Activated T-cell treated with anti-CD3 and anti-CD28 coated beads, Interleukin-2, amount 50 U/mL, for 72 hours (primary cell): ENCODE data around the gene LSP1. TPM values are rescaled to one million over a fixed set of nuclear protein-coding genes. Genes with fewer than 3 reads are reported as not detected.

ENCODE experiments used
- ATAC-seq, 2 donors: fragments of 150-1000 bp; cut with Tn5 transposase; replicated peaks in 1 of 2; 2 replicates each; pipeline ENCODE4 v1.10.0; 2021; ENCODE audit warnings: moderate library complexity in 2 of 2, mild to moderate bottlenecking in 1 of 2
- DNase-seq, 2 donors: peaks; one replicate each; pipeline ENCODE4 v3.0.0; 2021 to 2022; ENCODE audit warnings: mixed read lengths in 1 of 2
- H3K27ac Mint-ChIP-seq: one replicate; pipeline ENCODE4 v1.8.0; 2022; ENCODE audit warnings: mild to moderate bottlenecking, moderate library complexity, mixed read lengths
- H3K27me3 Mint-ChIP-seq: one replicate; pipeline ENCODE4 v1.8.0; 2022; ENCODE audit warnings: low read depth, mixed read lengths
- H3K36me3 Mint-ChIP-seq, 2 donors: one replicate each; pipeline ENCODE4 v1.8.0; 2022; ENCODE audit warnings: mixed read lengths in 2 of 2, mild to moderate bottlenecking in 1 of 2; ENCODE audit not compliant: insufficient read depth in 2 of 2
- H3K4me1 Mint-ChIP-seq: one replicate; pipeline ENCODE4 v1.8.0; 2022; ENCODE audit warnings: low read depth, mixed read lengths
- H3K4me3 Mint-ChIP-seq, 2 donors: one replicate each; pipeline ENCODE4 v1.8.0; 2022; ENCODE audit warnings: mild to moderate bottlenecking in 2 of 2, mixed read lengths in 2 of 2, moderate library complexity in 2 of 2
- H3K9me3 Mint-ChIP-seq, 2 donors: one replicate each; pipeline ENCODE4 v1.8.0; 2022; ENCODE audit warnings: mixed read lengths in 2 of 2
- total RNA-seq, 2 donors: library from RNA; stranded (reverse); gene quantifications; one replicate each; pipeline ENCODE4 v1.2.3, GENCODE V29; 2022

The LSP1 gene
- total RNA-seq, 2 donors from 2014 or later = 301 to 312 TPM

GRCh38 chr11:1843796-1844195, 9.1 kb upstream of the LSP1 start:
- ATAC-seq (no peak), DNase-seq (no peak)
- H3K27me3 Mint-ChIP-seq = peaks cover 8% of the 10 kb centered on the region
- peak overlapping the region; percentile 4 to 65 for H3K4me3 Mint-ChIP-seq
- no peaks in the 10 kb centered on the region for H3K9me3 Mint-ChIP-seq
- peaks cover 49% of the 10 kb centered on the region for H3K4me1 Mint-ChIP-seq
- H3K36me3 Mint-ChIP-seq = no peaks in the 10 kb centered on the region
- peak overlapping the region; percentile 1 for H3K27ac Mint-ChIP-seq

- H3K4me1 Mint-ChIP-seq = peaks cover 55% of the 10 kb centered on the region
- no peaks in the 10 kb centered on the region for H3K9me3 Mint-ChIP-seq
- peaks cover 8% of the 10 kb centered on the region for H3K27me3 Mint-ChIP-seq
- peak; percentile 25 to 76 for ATAC-seq
- H3K27ac Mint-ChIP-seq = peak overlapping the region; percentile 92
- H3K36me3 Mint-ChIP-seq = no peaks in the 10 kb centered on the region
- H3K4me3 Mint-ChIP-seq = peak overlapping the region; percentile 65 to 81
- peak; percentile 42 to 70 for DNase-seq
Measured at GRCh38 chr11:1844221-1845094, 8.4 kb upstream of the LSP1 start.

GRCh38 chr11:1845095-1845429, 7.8 kb upstream of the LSP1 start:
- H3K4me1 Mint-ChIP-seq = peaks cover 55% of the 10 kb centered on the region
- no peak for DNase-seq
- no peaks in the 10 kb centered on the region for H3K36me3 Mint-ChIP-seq
- no peak for ATAC-seq
- H3K27me3 Mint-ChIP-seq = peaks cover 8% of the 10 kb centered on the region
- no peaks in the 10 kb centered on the region for H3K9me3 Mint-ChIP-seq
- H3K27ac Mint-ChIP-seq = peak overlapping the region; percentile 92
- peak overlapping the region; percentile 65 to 81 for H3K4me3 Mint-ChIP-seq

GRCh38 chr11:1845561-1846452, 7.1 kb upstream of the LSP1 start:
- DNase-seq (peak in 1 of 2 donors; percentile 53), ATAC-seq (peak; percentile 58 to 75)
- Mint-ChIP-seq H3K27me3 (peaks cover 8% of the 10 kb centered on the region), H3K36me3 (no peaks in the 10 kb centered on the region), H3K9me3 (no peaks in the 10 kb centered on the region), H3K27ac (peak overlapping the region; percentile 92), H3K4me3 (peak overlapping the region; percentile 65 to 81), H3K4me1 (peaks cover 63% of the 10 kb centered on the region)

GRCh38 chr11:1846453-1846932, 6.4 kb upstream of the LSP1 start:
- ATAC-seq (no peak), DNase-seq (no peak)
- Mint-ChIP-seq H3K27ac (peak overlapping the region; percentile 24), H3K9me3 (no peaks in the 10 kb centered on the region), H3K4me1 (peaks cover 69% of the 10 kb centered on the region), H3K4me3 (peak overlapping the region in 1 of 2 donors; percentile 2), H3K27me3 (peaks cover 8% of the 10 kb centered on the region), H3K36me3 (no peaks in the 10 kb centered on the region)

- Mint-ChIP-seq H3K27ac (no peak overlapping the region), H3K4me1 (peaks cover 76% of the 10 kb centered on the region), H3K9me3 (no peaks in the 10 kb centered on the region), H3K27me3 (peaks cover 8% of the 10 kb centered on the region), H3K36me3 (no peaks in the 10 kb centered on the region), H3K4me3 (peak overlapping the region in 1 of 2 donors; percentile 2)
- no peak for DNase-seq
- no peak for ATAC-seq
Measured at GRCh38 chr11:1847006-1847735, 5.7 kb upstream of the LSP1 start.

- peaks cover 8% of the 10 kb centered on the region for H3K27me3 Mint-ChIP-seq
- peaks cover 85% of the 10 kb centered on the region for H3K4me1 Mint-ChIP-seq
- ATAC-seq (no peak), DNase-seq (no peak)
- H3K36me3 Mint-ChIP-seq = peaks cover 2% of the 10 kb centered on the region in 2 donors
- no peaks in the 10 kb centered on the region for H3K9me3 Mint-ChIP-seq
- peak overlapping the region; percentile 35 for H3K27ac Mint-ChIP-seq
- H3K4me3 Mint-ChIP-seq = no peak overlapping the region
Measured at GRCh38 chr11:1847926-1848639, 4.8 kb upstream of the LSP1 start.

- Mint-ChIP-seq H3K4me1 (peaks cover 81% of the 10 kb centered on the region), H3K27me3 (peaks cover 8% of the 10 kb centered on the region), H3K27ac (no peak overlapping the region), H3K4me3 (no peak overlapping the region), H3K9me3 (no peaks in the 10 kb centered on the region), H3K36me3 (peaks cover 2 to 3% of the 10 kb centered on the region in 2 donors)
- ATAC-seq = no peak
- DNase-seq = no peak
Measured at GRCh38 chr11:1848640-1849430, 4.0 kb upstream of the LSP1 start.

GRCh38 chr11:1851468-1852180, 1.3 kb upstream of the LSP1 start:
- ATAC-seq (no peak), DNase-seq (no peak)
- Mint-ChIP-seq H3K27me3 (no peaks in the 10 kb centered on the region), H3K4me3 (peak overlapping the region; percentile 93 to 99), H3K4me1 (peaks cover 64% of the 10 kb centered on the region), H3K9me3 (no peaks in the 10 kb centered on the region), H3K27ac (peak overlapping the region; percentile 55), H3K36me3 (peaks cover 2 to 3% of the 10 kb centered on the region in 2 donors)

- H3K4me3 Mint-ChIP-seq = peak overlapping the region; percentile 93 to 99
- peaks cover 59% of the 10 kb centered on the region for H3K4me1 Mint-ChIP-seq
- no peak for DNase-seq
- ATAC-seq = no peak
- H3K36me3 Mint-ChIP-seq = peaks cover 2 to 3% of the 10 kb centered on the region in 2 donors
- no peaks in the 10 kb centered on the region for H3K27me3 Mint-ChIP-seq
- H3K9me3 Mint-ChIP-seq = no peaks in the 10 kb centered on the region
- H3K27ac Mint-ChIP-seq = peak overlapping the region; percentile 98
Measured at GRCh38 chr11:1852271-1852876, 510 bp upstream of the LSP1 start.
